ENCODE data around the gene TBC1D9B.

Gene TBC1D9B

DNA sequence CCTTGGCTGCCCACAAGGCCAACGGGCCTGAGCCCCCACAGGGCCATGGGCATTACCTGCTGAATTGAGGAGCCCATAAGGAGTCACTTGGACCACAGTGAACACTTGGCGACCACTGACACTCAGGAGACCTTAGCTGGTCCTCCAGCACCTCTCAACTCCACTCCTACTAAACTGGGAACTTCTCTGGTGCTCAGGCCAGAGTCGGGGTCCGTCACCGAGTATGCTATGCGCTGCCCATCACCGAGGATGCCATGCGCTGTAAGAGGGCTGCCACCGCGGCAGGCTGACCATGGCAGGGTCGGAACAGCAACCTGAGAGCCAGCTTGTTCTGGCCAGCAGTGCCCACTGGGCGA is 87.6 kb downstream of the TBC1D9B start:
- H3K4me1 ChIP-seq (ENCODE audit: control insufficient read depth, insufficient read depth, low read length), result peaks cover 8% of the 10 kb centered on the region
- WGBS (ENCODE audit: insufficient coverage, insufficient read length), result no CpG with 5 or more reads among the region's 12 CpGs
- no peak overlapping the region for H3K27ac ChIP-seq (ENCODE audit: low read length)
- H3K9me3 ChIP-seq (ENCODE audit: control insufficient read depth, insufficient read depth, low read length), result no peaks in the 10 kb centered on the region
- H3K36me3 ChIP-seq (ENCODE audit: control insufficient read depth, insufficient read depth, low read length), result peaks cover 17% of the 10 kb centered on the region
- no peak for DNase-seq (ENCODE audit: low read depth, low spot score)
- no peak overlapping the region for H3K4me3 ChIP-seq (ENCODE audit: low read length)
- H3K27me3 ChIP-seq (ENCODE audit: control insufficient read depth, insufficient read depth, low read length), result no peaks in the 10 kb centered on the region

DNA sequence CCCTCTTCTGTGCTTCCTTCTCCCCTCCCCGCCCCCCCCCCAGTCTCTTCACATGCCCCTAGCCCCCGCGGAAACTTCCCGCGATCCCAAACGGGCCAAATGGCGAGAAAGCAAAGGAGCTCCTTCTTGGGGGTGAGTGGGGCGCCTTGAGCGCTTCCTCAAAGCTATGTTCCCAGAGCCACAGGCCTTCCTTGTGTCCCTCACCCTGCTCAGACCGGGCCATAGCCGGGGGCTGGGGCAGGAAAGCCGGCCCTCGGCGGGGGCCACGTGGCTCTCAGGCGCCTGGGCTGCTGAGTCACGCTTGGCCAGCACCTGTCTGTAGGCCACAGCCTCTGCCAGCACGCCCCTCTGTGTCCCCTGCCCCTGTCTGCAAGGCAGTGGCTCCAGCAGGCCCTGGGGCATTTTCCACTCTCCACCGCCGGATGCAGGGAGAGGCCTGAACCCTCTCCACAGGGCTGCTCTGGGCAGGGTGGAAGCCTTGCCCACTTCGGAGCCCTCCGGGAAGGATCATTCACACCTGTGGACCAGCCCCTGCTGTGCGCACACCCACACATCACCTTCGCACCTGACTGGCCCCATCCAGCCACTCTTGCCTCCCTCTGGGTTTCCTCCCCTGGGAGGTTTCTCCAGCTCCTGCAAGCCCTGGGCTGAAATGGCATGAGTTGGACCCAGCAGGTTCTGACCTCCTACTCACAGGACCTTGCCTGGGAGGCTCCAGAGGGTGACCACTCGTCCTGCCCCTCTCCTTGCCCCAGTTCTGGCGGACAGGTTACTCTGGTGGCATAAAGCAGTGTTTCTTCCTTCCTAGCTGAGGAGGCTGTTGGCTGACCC is 88.2 kb downstream of the TBC1D9B start:
- Histone ChIP-seq H3K4me1 (ENCODE audit: control insufficient read depth, insufficient read depth, low read length) (peaks cover 8% of the 10 kb centered on the region), H3K4me3 (ENCODE audit: low read length) (no peak overlapping the region), H3K27me3 (ENCODE audit: control insufficient read depth, insufficient read depth, low read length) (no peaks in the 10 kb centered on the region), H3K27ac (ENCODE audit: low read length) (no peak overlapping the region), H3K9me3 (ENCODE audit: control insufficient read depth, insufficient read depth, low read length) (no peaks in the 10 kb centered on the region), H3K36me3 (ENCODE audit: control insufficient read depth, insufficient read depth, low read length) (peaks cover 12% of the 10 kb centered on the region)
- no CpG with 5 or more reads among the region's 26 CpGs for WGBS (ENCODE audit: insufficient coverage, insufficient read length)
- no peak for DNase-seq (ENCODE audit: low read depth, low spot score)

DNA sequence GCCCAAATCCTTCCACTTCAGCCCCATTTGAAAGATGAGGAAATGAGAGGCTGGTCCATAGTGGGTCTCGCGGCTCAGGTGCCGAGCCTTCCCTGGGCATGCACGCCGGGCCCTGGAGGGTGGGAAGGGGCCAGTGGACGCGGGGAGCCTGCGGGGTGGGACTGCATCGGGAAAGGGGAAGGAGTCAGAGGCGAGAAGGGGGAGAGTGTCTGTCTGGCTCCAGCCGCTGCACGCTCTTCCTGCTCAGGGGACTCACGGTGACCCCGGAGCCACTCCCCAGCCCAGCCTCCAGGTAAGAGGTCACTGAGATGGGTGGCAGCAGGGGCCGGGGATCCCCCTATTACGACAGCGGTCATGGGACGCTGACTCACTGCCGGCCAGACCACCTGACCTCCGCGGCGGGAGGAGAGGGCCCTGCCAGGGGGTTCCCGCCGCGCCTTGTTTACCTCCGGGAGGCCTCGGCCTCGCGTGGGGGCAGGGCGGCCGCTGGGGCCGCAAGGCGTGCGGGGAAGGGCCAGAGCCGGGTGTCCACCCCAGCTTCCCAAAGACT is 88.9 kb downstream of the TBC1D9B start:
- Histone ChIP-seq H3K27me3 (ENCODE audit: control insufficient read depth, insufficient read depth, low read length) (no peaks in the 10 kb centered on the region), H3K4me1 (ENCODE audit: control insufficient read depth, insufficient read depth, low read length) (peaks cover 8% of the 10 kb centered on the region), H3K36me3 (ENCODE audit: control insufficient read depth, insufficient read depth, low read length) (peaks cover 5% of the 10 kb centered on the region), H3K9me3 (ENCODE audit: control insufficient read depth, insufficient read depth, low read length) (no peaks in the 10 kb centered on the region), H3K27ac (ENCODE audit: low read length) (no peak overlapping the region), H3K4me3 (ENCODE audit: low read length) (no peak overlapping the region; the same call in 1 of the 2 replicates)
- no CpG with 5 or more reads among the region's 35 CpGs for WGBS (ENCODE audit: insufficient coverage, insufficient read length)
- DNase-seq (ENCODE audit: low read depth, low spot score), result no peak

DNA sequence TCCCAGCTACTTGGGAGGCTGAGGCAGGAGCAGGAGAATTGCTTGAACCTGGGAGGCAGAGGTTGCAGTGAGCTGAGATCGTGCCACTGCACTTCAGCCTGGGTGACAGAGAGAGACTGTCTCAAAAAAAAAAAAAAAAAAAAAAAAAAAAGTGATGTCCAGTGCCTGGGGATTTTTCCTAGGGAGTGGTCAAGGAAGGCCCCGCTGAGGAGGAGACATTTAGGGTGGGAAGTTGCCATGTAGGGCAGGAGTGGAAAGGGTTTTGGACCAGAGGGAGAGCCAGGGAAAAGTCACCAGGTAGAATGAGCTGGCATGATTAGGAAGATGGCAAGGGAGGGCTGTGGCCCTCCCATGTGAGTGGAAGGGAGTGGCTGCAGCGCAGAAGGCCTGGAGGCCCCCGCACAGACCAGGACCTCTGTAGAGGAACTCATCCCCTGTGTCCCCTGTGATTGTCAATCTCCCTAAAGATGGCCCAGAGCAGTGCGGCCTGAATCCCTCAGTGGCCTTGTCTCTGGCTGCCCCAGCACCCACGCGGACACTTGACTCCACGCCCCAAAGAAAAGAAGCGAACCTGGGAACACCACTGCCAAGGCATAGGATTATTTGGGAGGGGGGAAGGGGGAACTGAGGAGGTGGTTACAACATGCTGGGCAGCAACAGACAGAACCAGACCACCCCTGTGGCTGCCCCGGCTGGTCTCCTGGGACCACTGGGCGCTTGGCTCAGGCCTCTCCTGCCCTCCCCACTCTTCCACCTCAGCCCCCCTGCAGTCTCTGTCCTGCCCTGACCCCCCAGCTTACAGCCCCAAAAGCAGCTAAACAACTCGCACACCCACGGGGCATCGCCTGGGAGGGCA is 89.6 kb downstream of the TBC1D9B start:
- no peaks in the 10 kb centered on the region for H3K9me3 ChIP-seq (ENCODE audit: control insufficient read depth, insufficient read depth, low read length)
- WGBS (ENCODE audit: insufficient coverage, insufficient read length), result no CpG with 5 or more reads among the region's 14 CpGs
- no peak overlapping the region; the same call in 1 of the 2 replicates for H3K4me3 ChIP-seq (ENCODE audit: low read length)
- no peak overlapping the region for H3K27ac ChIP-seq (ENCODE audit: low read length)
- H3K27me3 ChIP-seq (ENCODE audit: control insufficient read depth, insufficient read depth, low read length), result no peaks in the 10 kb centered on the region
- DNase-seq (ENCODE audit: low read depth, low spot score), result no peak
- no peaks in the 10 kb centered on the region for H3K36me3 ChIP-seq (ENCODE audit: control insufficient read depth, insufficient read depth, low read length)
- H3K4me1 ChIP-seq (ENCODE audit: control insufficient read depth, insufficient read depth, low read length), result peaks cover 8% of the 10 kb centered on the region

DNA sequence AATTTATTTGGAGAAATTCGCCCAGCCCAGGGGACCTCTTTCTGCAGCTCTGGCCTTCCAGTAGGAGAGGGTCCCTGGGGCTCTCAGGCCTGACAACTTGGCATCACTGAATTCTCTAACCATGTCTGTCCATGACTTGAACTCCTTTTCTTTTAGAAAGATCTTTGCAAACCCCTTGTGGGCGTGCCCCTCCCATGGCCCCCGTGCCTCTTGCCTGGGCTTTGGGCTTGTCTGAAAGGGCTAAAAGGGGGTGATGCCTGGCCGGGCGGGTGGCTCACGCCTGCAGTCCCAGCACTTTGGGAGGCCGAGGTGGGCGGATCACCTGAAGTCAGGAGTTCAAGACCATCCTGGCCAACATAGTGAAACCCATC is 90.2 kb downstream of the TBC1D9B start:
- Histone ChIP-seq H3K9me3 (ENCODE audit: control insufficient read depth, insufficient read depth, low read length) (no peaks in the 10 kb centered on the region), H3K27ac (ENCODE audit: low read length) (no peak overlapping the region)
- no CpG with 5 or more reads among the region's 8 CpGs for WGBS (ENCODE audit: insufficient coverage, insufficient read length)

DNA sequence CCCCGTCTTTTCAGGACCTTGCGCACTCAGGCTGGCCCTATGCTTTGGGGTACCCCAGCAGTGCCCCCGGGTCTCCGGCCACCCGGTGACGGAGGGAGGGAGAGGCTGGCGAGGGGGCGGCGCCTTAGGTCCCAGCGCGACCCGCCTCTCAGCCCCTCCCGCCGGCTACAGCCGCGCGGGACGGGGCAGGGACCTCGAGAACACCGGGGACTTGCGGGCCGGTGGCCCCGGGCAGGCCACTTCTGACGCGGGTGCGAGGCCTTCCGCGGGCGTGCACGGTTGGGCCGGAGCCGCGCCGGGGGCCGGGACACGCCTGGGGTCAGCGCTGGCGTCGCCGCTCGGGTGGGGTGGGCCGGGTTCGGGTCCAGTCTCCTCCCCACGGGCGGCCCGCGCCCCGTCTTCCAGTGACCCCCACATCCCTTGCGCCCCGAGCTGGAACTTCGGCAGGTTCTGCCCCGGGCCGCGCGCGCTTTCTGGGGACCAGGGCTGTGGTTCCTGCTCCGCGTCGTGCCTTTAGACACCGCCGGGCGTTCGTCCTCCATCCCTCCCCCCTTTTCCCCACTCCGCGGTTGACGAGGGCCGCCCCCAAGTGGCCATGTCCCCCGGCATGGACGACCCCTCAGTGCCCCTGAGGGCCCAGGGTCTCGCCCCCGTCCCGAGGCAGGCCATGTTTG is 90.8 kb downstream of the TBC1D9B start:
- Histone ChIP-seq H3K4me3 (ENCODE audit: low read length) (peak overlapping the region; percentile 40; the same call in 1 of the 2 replicates), H3K36me3 (ENCODE audit: control insufficient read depth, insufficient read depth, low read length) (0 out of 2 replicates have a peak, but pooled peaks cover 2% of the 10 kb centered on the region), H3K27me3 (ENCODE audit: control insufficient read depth, insufficient read depth, low read length) (no peaks in the 10 kb centered on the region), H3K4me1 (ENCODE audit: control insufficient read depth, insufficient read depth, low read length) (peaks cover 10% of the 10 kb centered on the region), H3K9me3 (ENCODE audit: control insufficient read depth, insufficient read depth, low read length) (no peaks in the 10 kb centered on the region), H3K27ac (ENCODE audit: low read length) (no peak overlapping the region)
- DNase-seq (ENCODE audit: low read depth, low spot score), result no peak
- no CpG with 5 or more reads among the region's 72 CpGs for WGBS (ENCODE audit: insufficient coverage, insufficient read length)

More for the DNA sequence above, 90.2 kb downstream of the TBC1D9B start:
- H3K36me3 ChIP-seq (ENCODE audit: control insufficient read depth, insufficient read depth, low read length), result 0 out of 2 replicates have a peak, but pooled peaks cover under 1% of the 10 kb centered on the region
- H3K27me3 ChIP-seq (ENCODE audit: control insufficient read depth, insufficient read depth, low read length), result no peaks in the 10 kb centered on the region
- peaks cover 8% of the 10 kb centered on the region for H3K4me1 ChIP-seq (ENCODE audit: control insufficient read depth, insufficient read depth, low read length)
- H3K4me3 ChIP-seq (ENCODE audit: low read length), result no peak overlapping the region
- no peak for DNase-seq (ENCODE audit: low read depth, low spot score)

DNA sequence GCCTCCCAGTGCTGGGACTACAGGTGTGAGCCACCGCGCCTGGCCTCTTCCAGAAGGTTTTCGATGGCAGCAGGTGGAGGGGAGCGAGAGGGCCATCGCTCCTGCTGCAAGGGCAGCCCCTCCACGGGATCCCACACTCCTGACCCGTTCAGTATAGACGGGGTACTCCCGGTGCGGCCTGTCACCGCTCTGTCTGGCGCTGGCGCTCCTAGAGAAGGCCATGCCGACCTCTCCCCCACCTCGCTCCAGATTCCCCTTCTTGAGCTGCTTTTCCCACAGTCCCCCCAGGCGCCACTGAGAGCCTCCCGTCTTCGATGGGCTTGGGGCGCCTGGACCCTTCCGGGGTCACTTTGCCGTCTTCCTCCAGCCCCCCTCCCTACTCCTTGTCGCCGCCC is 91.3 kb downstream of the TBC1D9B start:
- Histone ChIP-seq H3K36me3 (ENCODE audit: control insufficient read depth, insufficient read depth, low read length) (0 out of 2 replicates have a peak, but pooled peaks cover 2% of the 10 kb centered on the region), H3K4me1 (ENCODE audit: control insufficient read depth, insufficient read depth, low read length) (peaks cover 10% of the 10 kb centered on the region), H3K27me3 (ENCODE audit: control insufficient read depth, insufficient read depth, low read length) (no peaks in the 10 kb centered on the region), H3K27ac (ENCODE audit: low read length) (no peak overlapping the region), H3K4me3 (ENCODE audit: low read length) (peak overlapping the region; percentile 40; the same call in 1 of the 2 replicates), H3K9me3 (ENCODE audit: control insufficient read depth, insufficient read depth, low read length) (no peaks in the 10 kb centered on the region)
- DNase-seq (ENCODE audit: low read depth, low spot score), result no peak
- no CpG with 5 or more reads among the region's 23 CpGs for WGBS (ENCODE audit: insufficient coverage, insufficient read length)

DNA sequence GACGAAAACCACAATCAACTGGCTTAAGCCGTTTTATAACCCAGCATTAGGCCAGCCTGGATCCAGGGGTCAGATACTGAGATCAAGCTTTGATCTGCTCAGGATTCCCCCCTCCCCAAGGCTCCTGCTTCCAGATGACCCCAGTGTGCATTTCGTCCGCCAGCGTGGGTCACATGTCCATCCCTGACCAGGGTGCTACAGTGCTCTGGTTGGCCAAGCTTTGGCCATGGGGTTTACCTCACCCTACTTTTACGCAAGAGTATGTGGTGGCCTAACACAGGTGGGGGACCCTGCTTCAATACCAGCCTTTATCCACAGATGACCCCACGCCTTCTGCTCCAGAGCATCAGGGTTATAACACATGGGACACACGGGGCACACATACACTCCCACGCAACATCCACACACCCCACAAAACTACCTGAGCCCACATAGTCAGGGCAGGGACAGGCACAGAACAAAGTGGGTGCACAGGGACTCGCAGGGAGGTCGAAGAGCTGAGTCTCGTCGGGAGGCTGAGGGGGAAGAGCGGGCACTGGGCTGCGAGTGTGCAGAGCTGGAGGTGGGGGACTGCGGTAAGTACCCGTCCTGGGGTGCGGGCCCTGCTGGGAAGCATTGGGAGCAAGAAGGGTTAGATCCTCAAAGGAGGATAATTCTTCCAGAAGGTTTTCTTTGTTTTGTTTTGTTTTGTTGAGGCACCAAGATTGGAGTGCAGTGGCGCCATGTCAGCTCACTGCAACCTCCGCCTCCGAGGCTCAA is 92.0 kb downstream of the TBC1D9B start:
- peaks cover 10% of the 10 kb centered on the region for H3K4me1 ChIP-seq (ENCODE audit: control insufficient read depth, insufficient read depth, low read length)
- H3K4me3 ChIP-seq (ENCODE audit: low read length), result no peak overlapping the region
- no peak for DNase-seq (ENCODE audit: low read depth, low spot score)
- H3K27me3 ChIP-seq (ENCODE audit: control insufficient read depth, insufficient read depth, low read length), result no peaks in the 10 kb centered on the region
- no CpG with 5 or more reads among the region's 21 CpGs for WGBS (ENCODE audit: insufficient coverage, insufficient read length)
- no peaks in the 10 kb centered on the region for H3K9me3 ChIP-seq (ENCODE audit: control insufficient read depth, insufficient read depth, low read length)
- H3K36me3 ChIP-seq (ENCODE audit: control insufficient read depth, insufficient read depth, low read length), result 0 out of 2 replicates have a peak, but pooled peaks cover 2% of the 10 kb centered on the region
- no peak overlapping the region for H3K27ac ChIP-seq (ENCODE audit: low read length)

DNA sequence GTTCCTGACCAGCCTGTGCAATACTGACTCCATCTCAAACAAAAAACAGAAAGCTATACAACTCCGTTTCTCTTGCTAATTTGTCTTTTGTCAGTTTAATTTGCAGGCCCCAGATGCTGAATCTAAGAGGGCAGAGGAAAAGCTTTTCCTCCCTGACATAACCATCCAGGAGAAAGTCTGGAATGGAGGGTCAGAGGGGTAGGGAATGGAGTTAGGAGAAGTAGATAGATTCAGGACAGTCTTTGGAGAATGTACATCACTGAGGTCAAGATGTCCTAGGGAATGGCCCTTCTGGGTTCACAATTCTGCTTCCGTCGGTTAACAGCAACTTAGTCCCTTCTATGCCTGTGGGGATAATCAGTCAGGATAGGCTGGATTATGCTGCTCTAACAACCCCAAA is 93.6 kb downstream of the TBC1D9B start:
- WGBS (ENCODE audit: insufficient coverage, insufficient read length), result no CpG with 5 or more reads among the region's 3 CpGs

More for the DNA sequence above, 93.6 kb downstream of the TBC1D9B start:
- Histone ChIP-seq H3K4me1 (ENCODE audit: control insufficient read depth, insufficient read depth, low read length) (peaks cover 6% of the 10 kb centered on the region), H3K9me3 (ENCODE audit: control insufficient read depth, insufficient read depth, low read length) (no peaks in the 10 kb centered on the region), H3K4me3 (ENCODE audit: low read length) (no peak overlapping the region), H3K27me3 (ENCODE audit: control insufficient read depth, insufficient read depth, low read length) (no peaks in the 10 kb centered on the region), H3K36me3 (ENCODE audit: control insufficient read depth, insufficient read depth, low read length) (0 out of 2 replicates have a peak, but pooled peaks cover 2% of the 10 kb centered on the region), H3K27ac (ENCODE audit: low read length) (no peak overlapping the region)
- no peak for DNase-seq (ENCODE audit: low read depth, low spot score)
